Stomach (tissue), 19 donors: ENCODE measurements around the gene KRT5. TPM values are rescaled to one million over a fixed set of nuclear protein-coding genes. Genes with fewer than 3 reads are reported as not detected.

Experiments used
- DNase-seq, 2 donors: peaks; one replicate each; pipeline versions ENCODE4 v3.0.0 to v3.0.0-alpha.2; 2013 to 2019
- H3K27ac ChIP-seq, 5 donors: fragments of 200-600 bp in 4 of 5; sonication (generic) in 4 of 5; one replicate each; pipeline ENCODE4 v1.5.1; 2013 to 2019; ENCODE audit warnings: mild to moderate bottlenecking in 1 of 5, moderate library complexity in 1 of 5
- H3K27me3 ChIP-seq, 3 donors: fragments of 200-600 bp; sonication (generic); one replicate each; pipeline ENCODE4 v1.5.1; 2017 to 2019; ENCODE audit warnings: mixed run types in 1 of 3
- H3K36me3 ChIP-seq, 4 donors: fragments of 200-600 bp; sonication (generic); 1 replicate in 3 of 4; 2 replicates in 1 of 4; pipeline ENCODE4 v1.5.1; 2016 to 2019
- H3K4me1 ChIP-seq, 4 donors: fragments of 200-600 bp; sonication (generic); one replicate each; pipeline ENCODE4 v1.5.1; 2016 to 2019
- H3K4me3 ChIP-seq, 4 donors: fragments of 200-600 bp; sonication (generic) in 3 of 4; one replicate each; pipeline ENCODE4 v1.5.1; 2016 to 2019; ENCODE audit warnings: mild to moderate bottlenecking in 1 of 4
- H3K9me3 ChIP-seq, 4 donors: fragments of 200-600 bp; sonication (generic); one replicate each; pipeline ENCODE4 v1.5.1; 2016 to 2019
- EP300 ChIP-seq: sonication (generic); formaldehyde crosslinking; IDR thresholded peaks from one replicate; pipeline ENCODE4 v1.6.1; 2017; ENCODE audit warnings: antibody characterized with exemption
- POLR2A ChIP-seq, 4 donors: fragments of 450-650 bp; IDR thresholded peaks; one replicate each; pipeline ENCODE4 v1.6.1; 2016; ENCODE audit warnings: antibody characterized with exemption in 4 of 4, control low read depth in 2 of 4, mild to moderate bottlenecking in 1 of 4, moderate library complexity in 1 of 4
- POLR2AphosphoS5 ChIP-seq, 3 donors: sonication (generic); formaldehyde crosslinking; IDR thresholded peaks; one replicate each; pipeline ENCODE4 v1.6.1; 2016; ENCODE audit warnings: antibody characterized with exemption in 3 of 3
- WGBS, 5 donors: extraction: QIAGEN DNeasy Blood & Tissue Kit in 3 of 5; methylation state at CpG; one replicate each; pipeline versions ENCODE4 v1.1.5 to v1.1.7; 2013 to 2018; 5-methylcytosine and 5-hydroxymethylcytosine counted together
- intact Hi-C: fragments of 100-400 bp; cut with DNase I; formaldehyde crosslinking; loops from one replicate; pipeline ENCODE4 v1.15.1; 2023; ENCODE audit warnings: low total_unique reads
- long read RNA-seq, 10 donors: transcript quantifications; one replicate each; lab custom pipeline, GENCODE V29; 2026
- polyA plus RNA-seq, 3 donors: library from polyadenylated mRNA; stranded (reverse); fragments of 200-250 nt; gene quantifications; one replicate each; pipeline ENCODE4 v1.2.3, GENCODE V29; 2013
- total RNA-seq, 5 donors: library from RNA; depleted of rRNA; stranded (reverse); fragments of >200 nt; gene quantifications; one replicate each; pipeline versions ENCODE4 v1.1.0 to v1.2.3, GENCODE V29; 2014 to 2016
- TF ChIP-seq, protein P1 (sequence below), 7 experiments: fragments of 450-650 bp in 4 of 7; fragments of 200-600 bp in 3 of 7; sonication (generic) in 3 of 7; IDR thresholded peaks; one replicate each; pipeline ENCODE4 v1.5.1; 2016 to 2019; ENCODE audit warnings: antibody characterized with exemption in 7 of 7, control low read depth in 2 of 7, mild to moderate bottlenecking in 1 of 7
- donor health status: healthy with polysubstance abuse.
- donor health status: Bipolar disorder and iron deficiency.
- donor health status: healthy.

KRT5 gene
- total RNA-seq (1 to 10 TPM in 1 of 5 donors, under 1 TPM in 1, not detected in 3; 0.89 to 9.0 TPM), polyA plus RNA-seq (1,000 to 10,000 TPM in 1 of 3 donors, 10 to 100 TPM in 1, not detected in 1; 10.2 to 2,165 TPM)
- long read RNA-seq, donor 1: 0 reads
- long read RNA-seq, donor 2: 0 reads
- long read RNA-seq, donor 3: 0 reads
- long read RNA-seq, donor 4: 0 reads
- long read RNA-seq, donor 5: 0 reads
- long read RNA-seq, donor 6: 0 reads
- long read RNA-seq, donor 7: 0 reads
- long read RNA-seq, donor 8: 0 reads
- long read RNA-seq, donor 9, partial matches to known transcripts: 0 of 1 reads
- long read RNA-seq, donor 9, other reads (novel, unspliced or antisense): 0 of 1 reads
- long read RNA-seq, donor 10: 0 reads

DNA sequence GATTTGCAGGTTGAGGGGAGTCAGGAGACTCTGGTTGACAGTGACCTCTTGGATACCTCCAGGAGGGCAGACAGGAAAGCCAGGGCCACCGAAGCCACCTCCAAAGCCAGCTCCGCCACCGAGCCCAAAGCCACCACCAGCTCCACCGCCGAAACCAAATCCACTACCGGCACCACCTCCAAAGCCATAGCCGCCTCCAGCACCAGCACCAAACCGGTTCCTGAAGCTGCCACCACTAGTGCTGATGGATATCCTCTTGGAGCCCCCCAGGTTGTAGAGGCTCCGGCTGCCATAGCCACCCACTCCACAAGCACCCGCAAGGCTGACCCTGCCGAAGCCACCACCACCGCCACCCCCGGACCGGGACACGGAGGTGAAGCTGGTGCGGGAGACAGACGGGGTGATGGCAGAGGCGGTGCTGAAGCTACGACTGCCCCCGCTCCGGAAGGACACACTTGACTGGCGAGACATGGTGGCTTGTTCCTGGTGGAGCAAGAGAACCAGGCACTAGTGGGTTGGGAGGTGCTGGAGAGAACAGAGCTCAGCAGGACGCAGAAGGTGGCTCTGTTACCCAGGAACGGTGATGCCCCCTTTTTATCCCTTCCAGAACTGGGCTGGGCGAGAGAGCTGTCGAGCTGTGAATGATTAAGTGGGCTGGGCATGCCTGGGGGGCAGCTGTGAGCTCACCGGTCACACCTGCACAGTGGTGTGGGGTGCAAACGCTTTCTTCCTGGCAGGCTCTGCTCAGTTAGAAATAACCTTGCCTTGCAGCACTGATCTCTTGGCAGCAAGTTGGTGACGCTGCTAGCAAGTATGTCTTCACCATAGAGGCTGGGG lies at the start of gene KRT5:
KRT5 (minus strand) TSS at position 569 of the 837 bp plus-strand sequence; CDS start at position 471, 98 bp downstream.
- Histone ChIP-seq H3K27ac (no peak within 1 kb of the TSS), H3K4me1 (peaks cover 0 to 22% (median 3%) of the 10 kb centered on the region in 4 donors), H3K36me3 (no peaks in the 10 kb centered on the region), H3K4me3 (no peak within 1 kb of the TSS), H3K9me3 (no peaks in the 10 kb centered on the region), H3K27me3 (peaks cover 0 to 28% (median 0%) of the 10 kb centered on the region in 3 donors)
- peak in 1 of 2 donors; percentile 34 for DNase-seq
- TF ChIP-seq EP300 (no peak), POLR2AphosphoS5 (IDR thresholded peaks at IDR 0.05) (no peak), POLR2A (IDR thresholded peaks at IDR 0.05) (no peak)
- TF ChIP-seq, protein P1, sequence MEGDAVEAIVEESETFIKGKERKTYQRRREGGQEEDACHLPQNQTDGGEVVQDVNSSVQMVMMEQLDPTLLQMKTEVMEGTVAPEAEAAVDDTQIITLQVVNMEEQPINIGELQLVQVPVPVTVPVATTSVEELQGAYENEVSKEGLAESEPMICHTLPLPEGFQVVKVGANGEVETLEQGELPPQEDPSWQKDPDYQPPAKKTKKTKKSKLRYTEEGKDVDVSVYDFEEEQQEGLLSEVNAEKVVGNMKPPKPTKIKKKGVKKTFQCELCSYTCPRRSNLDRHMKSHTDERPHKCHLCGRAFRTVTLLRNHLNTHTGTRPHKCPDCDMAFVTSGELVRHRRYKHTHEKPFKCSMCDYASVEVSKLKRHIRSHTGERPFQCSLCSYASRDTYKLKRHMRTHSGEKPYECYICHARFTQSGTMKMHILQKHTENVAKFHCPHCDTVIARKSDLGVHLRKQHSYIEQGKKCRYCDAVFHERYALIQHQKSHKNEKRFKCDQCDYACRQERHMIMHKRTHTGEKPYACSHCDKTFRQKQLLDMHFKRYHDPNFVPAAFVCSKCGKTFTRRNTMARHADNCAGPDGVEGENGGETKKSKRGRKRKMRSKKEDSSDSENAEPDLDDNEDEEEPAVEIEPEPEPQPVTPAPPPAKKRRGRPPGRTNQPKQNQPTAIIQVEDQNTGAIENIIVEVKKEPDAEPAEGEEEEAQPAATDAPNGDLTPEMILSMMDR (IDR thresholded peaks at IDR 0.05): no peak
- intact Hi-C loops: no loop called here
- WGBS, 5 donors: 86 to 91% (median 90%) methylated on average over 28 to 29 of the region's 29 CpGs

DNA sequence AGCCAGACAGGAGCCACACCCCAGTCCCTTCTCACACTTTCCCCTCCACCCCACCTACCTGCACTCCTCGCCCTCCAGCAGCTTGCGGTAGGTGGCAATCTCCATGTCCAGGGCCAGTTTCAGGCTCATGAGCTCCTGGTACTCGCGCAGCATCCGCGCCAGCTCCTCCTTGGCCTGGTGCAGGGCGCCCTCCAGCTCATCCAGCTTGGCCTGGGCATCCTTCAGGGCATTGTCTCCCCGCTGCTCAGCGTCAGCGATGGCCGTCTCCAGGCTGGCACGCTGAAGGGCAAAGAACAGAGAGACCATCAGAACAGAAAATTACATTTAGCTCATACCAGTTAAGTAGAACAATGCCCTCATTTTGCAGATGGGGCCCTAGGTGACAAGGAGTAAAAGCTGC lies 47.9 kb upstream of the KRT5 start:
- Histone ChIP-seq H3K36me3 (no peaks in the 10 kb centered on the region), H3K9me3 (no peaks in the 10 kb centered on the region), H3K27me3 (peaks cover 0 to 58% (median 8%) of the 10 kb centered on the region in 3 donors), H3K27ac (no peak overlapping the region), H3K4me1 (no peaks in the 10 kb centered on the region), H3K4me3 (no peak overlapping the region)
- intact Hi-C loops: no loop called here
- TF ChIP-seq, protein P1 (IDR thresholded peaks at IDR 0.05): no peak
- TF ChIP-seq EP300 (no peak), POLR2AphosphoS5 (IDR thresholded peaks at IDR 0.05) (no peak), POLR2A (IDR thresholded peaks at IDR 0.05) (no peak)
- no peak for DNase-seq
- 81 to 93% (median 88%) methylated on average over 12 of the region's 12 CpGs for WGBS, 5 donors

DNA sequence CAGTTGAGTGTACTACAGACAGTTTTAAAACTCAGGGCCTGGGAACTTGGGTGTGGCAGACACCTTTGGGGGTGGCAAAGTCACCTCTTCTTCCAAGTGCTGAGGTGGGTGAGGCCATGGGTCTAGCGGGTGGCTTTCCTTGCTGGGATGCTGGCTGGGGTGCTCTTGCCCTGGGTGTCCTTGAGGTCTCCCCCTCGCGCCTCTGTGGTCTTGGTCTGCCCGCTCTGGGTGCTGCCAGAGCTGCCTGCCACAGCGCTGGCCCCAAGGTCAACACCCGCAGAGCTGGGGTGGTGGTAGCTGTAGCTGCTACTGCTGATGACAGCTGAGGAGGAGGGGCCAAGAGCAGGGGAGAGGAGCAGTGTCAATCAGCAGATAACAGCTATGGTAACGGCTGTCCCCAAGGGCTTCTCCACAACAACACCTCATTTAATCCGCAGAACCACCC lies 46.7 kb upstream of the KRT5 start:
- no peak overlapping the region for H3K4me3 ChIP-seq
- H3K27me3 ChIP-seq: peaks cover 0 to 47% (median 8%) of the 10 kb centered on the region in 3 donors
- peak in 1 of 2 donors; percentile 25 for DNase-seq
- H3K4me1 ChIP-seq: no peaks in the 10 kb centered on the region
- intact Hi-C loops: no loop called here
- TF ChIP-seq EP300 (no peak), POLR2A (IDR thresholded peaks at IDR 0.05) (no peak)
- no peak overlapping the region for H3K27ac ChIP-seq
- H3K9me3 ChIP-seq: no peaks in the 10 kb centered on the region
- H3K36me3 ChIP-seq: no peaks in the 10 kb centered on the region
- 51 to 65% (median 62%) methylated on average over 4 to 8 of the region's 8 CpGs for WGBS, 5 donors

DNA sequence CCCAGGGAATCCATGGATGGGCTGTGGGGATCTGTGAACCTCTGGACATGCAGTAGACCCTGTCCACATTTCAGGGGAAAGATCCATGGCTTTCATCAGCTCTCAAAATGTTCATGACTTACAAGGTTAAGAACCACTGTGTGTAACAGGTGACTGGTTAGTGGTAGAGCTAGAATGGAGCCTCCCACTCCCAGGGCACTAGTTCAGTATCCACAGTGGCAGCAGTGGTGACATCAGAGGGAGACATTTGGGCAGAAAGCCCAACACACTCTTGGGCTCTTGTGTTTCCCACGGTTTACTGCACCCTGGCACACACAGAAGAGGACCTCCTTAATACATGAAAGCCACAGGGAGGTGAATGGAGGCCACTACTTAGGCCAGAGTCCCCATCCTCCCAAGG lies 44.4 kb upstream of the KRT5 start:
- Histone ChIP-seq H3K27me3 (peaks cover 0 to 38% (median 4%) of the 10 kb centered on the region in 3 donors), H3K4me1 (no peaks in the 10 kb centered on the region), H3K27ac (no peak overlapping the region), H3K36me3 (no peaks in the 10 kb centered on the region), H3K4me3 (no peak overlapping the region), H3K9me3 (no peaks in the 10 kb centered on the region)
- WGBS, 5 donors: 53 to 62% (median 57%) methylated on average over 1 of the region's 1 CpG
- TF ChIP-seq POLR2AphosphoS5 (IDR thresholded peaks at IDR 0.05) (no peak), EP300 (no peak), POLR2A (IDR thresholded peaks at IDR 0.05) (no peak)
- TF ChIP-seq, protein P1 (IDR thresholded peaks at IDR 0.05): no peak
- intact Hi-C loops: no loop called here
- no peak for DNase-seq
